Endothelial cell of umbilical vein (primary cell): ENCODE results near the gene GABRR3. TPM values are rescaled to one million over a fixed set of nuclear protein-coding genes. Genes with fewer than 3 reads are reported as not detected.

Source experiments
- BruUV-seq: library from RNA; stranded (reverse); fragments of 400-500 nt; replicated peaks from 2 replicates; lab custom pipeline; 2021; lab: Mats Ljungman, UMichigan
- CTCF ChIA-PET: fragments of 300-600, 350-600 bp; sonication (Branson Sonifier 250); formaldehyde crosslinking; loops from one replicate; lab custom pipeline; 2021; ENCODE audit warnings: antibody characterized with exemption, inconsistent platforms; lab: Charles Lee
- POLR2A ChIA-PET: fragments of 300-600, 350-600 bp; sonication (Branson Sonifier 250); formaldehyde crosslinking; loops from one replicate; lab custom pipeline; 2021; ENCODE audit warnings: antibody characterized with exemption, inconsistent platforms; lab: Charles Lee
- DNase-seq: peaks from one replicate; pipeline ENCODE4 v3.0.0-alpha.2; 2011; ENCODE audit warnings: low read depth, low spot score
- FAIRE-seq: peaks from 2 replicates; lab custom pipeline; 2011; peaks lifted over from hg19 to GRCh38; lab: Jason Lieb, UNC
- H2AFZ ChIP-seq: 2 replicates; pipeline ENCODE4 v1.6.0; 2012; ENCODE audit warnings: low read depth, low read length, control low read depth, inconsistent platforms
- H3K27ac ChIP-seq: 2 replicates; pipeline ENCODE4 v1.5.1; 2011; ENCODE audit warnings: low read depth, mild to moderate bottlenecking, control low read depth, low read length, moderate library complexity; ENCODE audit not compliant: insufficient read depth
- H3K27me3 ChIP-seq, 2 experiments: 2 replicates each; pipeline versions ENCODE4 v1.6.0 to v1.6.1; 2011; ENCODE audit warnings: low read length in 2 of 2, mixed read lengths in 1 of 2; ENCODE audit not compliant: control insufficient read depth in 2 of 2, insufficient read depth in 2 of 2
- H3K36me3 ChIP-seq, 2 experiments: 2 replicates in 1 of 2; 3 replicates in 1 of 2; pipeline ENCODE4 v1.5.1; 2011; ENCODE audit warnings: low read length in 2 of 2, mild to moderate bottlenecking in 1 of 2, moderate library complexity in 1 of 2; ENCODE audit not compliant: control insufficient read depth in 2 of 2, insufficient read depth in 2 of 2; ENCODE audit errors: extremely low read depth in 1 of 2
- H3K4me1 ChIP-seq: 3 replicates; pipeline ENCODE4 v1.5.1; 2011; ENCODE audit warnings: mild to moderate bottlenecking, low read length; ENCODE audit not compliant: control insufficient read depth, insufficient read depth; ENCODE audit errors: extremely low read depth
- H3K4me2 ChIP-seq: 2 replicates; pipeline ENCODE4 v1.6.1; 2011; ENCODE audit warnings: low read length, control low read depth, mixed read lengths; ENCODE audit not compliant: insufficient read depth
- H3K4me3 ChIP-seq, 3 experiments: fragments of 200-600 bp in 1 of 3; sonication (generic), shearing (Covaris generic) in 1 of 3; replicated peaks in 1 of 3; 2 replicates each; pipeline ENCODE4 v1.5.1; 2011 to 2016; ENCODE audit warnings: control low read depth in 3 of 3, low read length in 3 of 3, mild to moderate bottlenecking in 2 of 3, inconsistent platforms in 1 of 3, low read depth in 1 of 3, moderate library complexity in 1 of 3; ENCODE audit not compliant: insufficient read depth in 1 of 3
- H3K79me2 ChIP-seq: 2 replicates; pipeline ENCODE4 v1.6.0; 2012; ENCODE audit warnings: low read length, inconsistent platforms; ENCODE audit not compliant: control insufficient read depth, insufficient read depth
- H3K9ac ChIP-seq: replicated peaks from 2 replicates; pipeline ENCODE3; 2011; ENCODE audit warnings: low read length, control low read depth; ENCODE audit not compliant: insufficient read depth; ENCODE audit errors: extremely low read depth
- H3K9me1 ChIP-seq: replicated peaks from 3 replicates; pipeline ENCODE4 v1.6.0; 2011; ENCODE audit warnings: mild to moderate bottlenecking, low read length; ENCODE audit not compliant: control insufficient read depth, insufficient read depth; ENCODE audit errors: extremely low read depth
- H3K9me3 ChIP-seq: replicated peaks from 2 replicates; pipeline ENCODE4 v1.5.1; 2012; ENCODE audit warnings: low read length, inconsistent platforms; ENCODE audit not compliant: control insufficient read depth, insufficient read depth
- H4K20me1 ChIP-seq: replicated peaks from 2 replicates; pipeline ENCODE3; 2011; ENCODE audit warnings: mild to moderate bottlenecking, low read length; ENCODE audit not compliant: control insufficient read depth, insufficient read depth; ENCODE audit errors: extremely low read depth
- CTCF ChIP-seq, 2 donors: IDR thresholded peaks; 1 replicate in 1 of 2; 2 replicates in 1 of 2; pipeline ENCODE4 v1.5.1; 2011; ENCODE audit warnings: low read length in 2 of 2, mild to moderate bottlenecking in 2 of 2, moderate library complexity in 2 of 2, control low read depth in 1 of 2, inconsistent platforms in 1 of 2, low read depth in 1 of 2; ENCODE audit not compliant: insufficient read depth in 1 of 2; ENCODE audit errors: extremely low read depth in 1 of 2
- EZH2 ChIP-seq: IDR thresholded peaks from 2 replicates; pipeline ENCODE4 v1.6.1; 2012; ENCODE audit warnings: borderline replicate concordance, low read depth, mild to moderate bottlenecking, moderate library complexity, low read length, inconsistent platforms; ENCODE audit not compliant: severe bottlenecking
- FOS ChIP-seq: IDR thresholded peaks from 2 replicates; pipeline ENCODE4 v1.6.1; 2011; ENCODE audit warnings: mild to moderate bottlenecking, low read length, moderate library complexity, borderline replicate concordance; ENCODE audit not compliant: insufficient read depth
- GATA2 ChIP-seq: IDR thresholded peaks from 2 replicates; pipeline ENCODE4 v1.7.0; 2011; ENCODE audit warnings: low read depth, mild to moderate bottlenecking, moderate library complexity, mixed read lengths, low read length; ENCODE audit not compliant: insufficient read length, insufficient read depth
- JUN ChIP-seq: IDR thresholded peaks from 2 replicates; pipeline ENCODE4 v1.6.1; 2011; ENCODE audit warnings: borderline replicate concordance, low read depth; ENCODE audit not compliant: insufficient read length, insufficient read depth
- MYC ChIP-seq: IDR thresholded peaks from one replicate; pipeline ENCODE4 v1.6.1; 2011; ENCODE audit warnings: mild to moderate bottlenecking, low read depth, low read length
- POLR2A ChIP-seq: IDR thresholded peaks from 2 replicates; pipeline ENCODE4 v1.6.1; 2012; ENCODE audit warnings: low read depth, mild to moderate bottlenecking, control low read depth, low read length
- POLR2AphosphoS5 ChIP-seq: IDR thresholded peaks from 2 replicates; pipeline ENCODE4 v1.6.1; 2012; ENCODE audit warnings: low read depth, mild to moderate bottlenecking, control low read depth, low read length, moderate library complexity; ENCODE audit not compliant: insufficient read depth
- dilution Hi-C: fragments of 300-500 bp; cut with MboI; formaldehyde crosslinking; loops from one replicate; pipeline ENCODE4 v1.15.0; 2019; ENCODE audit warnings: low sequenced_read_pairs; ENCODE audit not compliant: extremely low pct_ligation_motif_present
- intact Hi-C: fragments of 100-400 bp; cut with micrococcal nuclease; formaldehyde crosslinking; loops from one replicate; pipeline ENCODE4 v1.10.0; 2022
- polyA plus RNA-seq, 4 experiments: library from polyadenylated mRNA; depleted of rRNA in 3 of 4; stranded (reverse) in 3 of 4; unstranded in 1 of 4; fragments of >200 nt; gene quantifications; 2 replicates each; pipeline versions ENCODE4 v1.2.1 to v1.2.3, GENCODE V29; 2011 to 2012; ENCODE audit warnings: missing spikeins in 1 of 4
- total RNA-seq: library from RNA; stranded (reverse); gene quantifications from 2 replicates; pipeline ENCODE4 v1.2.3, GENCODE V29; 2021
- TF ChIP-seq, protein P1 (sequence below): IDR thresholded peaks from 2 replicates; pipeline ENCODE4 v1.6.1; 2011; ENCODE audit not compliant: insufficient read depth, insufficient read length

GABRR3 gene
- total and polyA plus RNA-seq, 2 donors (not counting 3 experiments of a cell fraction or from before 2014, with no cell fraction given) = not detected

GRCh38 chr3:97949110-97949485 is 86.0 kb downstream of the GABRR3 start:
- H3K79me2 ChIP-seq = no peaks in the 10 kb centered on the region
- dilution Hi-C loops = no loop called here
- TF ChIP-seq, protein P1, sequence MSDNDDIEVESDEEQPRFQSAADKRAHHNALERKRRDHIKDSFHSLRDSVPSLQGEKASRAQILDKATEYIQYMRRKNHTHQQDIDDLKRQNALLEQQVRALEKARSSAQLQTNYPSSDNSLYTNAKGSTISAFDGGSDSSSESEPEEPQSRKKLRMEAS = no peak
- TF ChIP-seq POLR2A = no peak
- no peak for TF ChIP-seq POLR2AphosphoS5
- no peak for TF ChIP-seq JUN
- no peak for TF ChIP-seq EZH2
- no peak for TF ChIP-seq MYC
- no peak for TF ChIP-seq CTCF (IDR thresholded peaks at IDR 0.05; ENCODE audit: extremely low read depth in 1 of 2, insufficient read depth in 1 of 2, low read depth in 1 of 2, low read length in 2 of 2)
- no peak for TF ChIP-seq FOS
- TF ChIP-seq GATA2 = no peak
- no peaks in the 10 kb centered on the region for H3K27me3 ChIP-seq
- peaks cover 24 to 26% of the 10 kb centered on the region in 2 experiments for H3K36me3 ChIP-seq
- H3K4me1 ChIP-seq = no peaks in the 10 kb centered on the region
- no peak overlapping the region for H3K4me3 ChIP-seq
- no peak overlapping the region for H3K27ac ChIP-seq
- no peak overlapping the region for H3K4me2 ChIP-seq
- DNase-seq = no peak
- no peaks in the 10 kb centered on the region for H3K9me3 ChIP-seq
- no peaks in the 10 kb centered on the region for H4K20me1 ChIP-seq
- FAIRE-seq = no peak
- ChIA-PET CTCF (no interaction called here), POLR2A (no interaction called here)
- no TSS peak for BruUV-seq
- intact Hi-C loops = no loop called here
- H3K9me1 ChIP-seq = no peaks in the 10 kb centered on the region
- H3K9ac ChIP-seq = no peak overlapping the region
- H2AFZ ChIP-seq = no peak overlapping the region
